ENCODE data around the gene ADAT2. TPM values are rescaled to one million over a fixed set of nuclear protein-coding genes. Genes with fewer than 3 reads are reported as not detected.

ADAT2 gene
- total RNA-seq, 3 donors from 2014 or later, result 6.9 to 10.2 (median 8.5) TPM

DNA sequence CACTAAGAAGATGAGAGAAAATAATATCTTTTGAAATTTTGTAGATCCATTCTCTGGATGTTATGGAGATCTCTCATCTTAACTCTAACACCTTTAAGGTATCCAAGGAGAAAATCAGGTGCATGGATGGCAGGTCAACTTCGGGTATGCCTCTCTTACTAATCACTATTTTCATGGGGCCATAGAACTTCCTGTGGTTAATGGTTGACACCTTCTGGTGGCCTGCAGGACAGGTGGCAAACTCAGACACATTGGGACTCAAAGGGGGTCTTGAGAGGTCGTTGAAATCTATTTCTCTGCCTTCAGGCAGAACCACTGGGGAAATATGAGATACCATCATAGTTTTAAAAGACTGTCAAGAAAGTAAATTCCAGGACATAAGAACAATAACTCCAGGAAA, 76.5 kb downstream of the ADAT2 start:
- H3K9me3 ChIP-seq, result no peaks in the 10 kb centered on the region

More for the DNA sequence above, 76.5 kb downstream of the ADAT2 start:
- H3K4me3 ChIP-seq, result no peak overlapping the region
- no peaks in the 10 kb centered on the region for H3K27me3 ChIP-seq
- H3K4me1 ChIP-seq, result no peaks in the 10 kb centered on the region
- DNase-seq (ENCODE audit: low spot score in 2 of 2), result no peak
- no peaks in the 10 kb centered on the region for H3K36me3 ChIP-seq
- no peak overlapping the region for H3K27ac ChIP-seq
- intact Hi-C loops (cut with DNase I; ENCODE audit: low total_unique reads), result no loop called here
- no peak for TF ChIP-seq POLR2A (IDR thresholded peaks at IDR 0.05)
- no peak for TF ChIP-seq POLR2AphosphoS5 (IDR thresholded peaks at IDR 0.05)
- TF ChIP-seq, protein P1, sequence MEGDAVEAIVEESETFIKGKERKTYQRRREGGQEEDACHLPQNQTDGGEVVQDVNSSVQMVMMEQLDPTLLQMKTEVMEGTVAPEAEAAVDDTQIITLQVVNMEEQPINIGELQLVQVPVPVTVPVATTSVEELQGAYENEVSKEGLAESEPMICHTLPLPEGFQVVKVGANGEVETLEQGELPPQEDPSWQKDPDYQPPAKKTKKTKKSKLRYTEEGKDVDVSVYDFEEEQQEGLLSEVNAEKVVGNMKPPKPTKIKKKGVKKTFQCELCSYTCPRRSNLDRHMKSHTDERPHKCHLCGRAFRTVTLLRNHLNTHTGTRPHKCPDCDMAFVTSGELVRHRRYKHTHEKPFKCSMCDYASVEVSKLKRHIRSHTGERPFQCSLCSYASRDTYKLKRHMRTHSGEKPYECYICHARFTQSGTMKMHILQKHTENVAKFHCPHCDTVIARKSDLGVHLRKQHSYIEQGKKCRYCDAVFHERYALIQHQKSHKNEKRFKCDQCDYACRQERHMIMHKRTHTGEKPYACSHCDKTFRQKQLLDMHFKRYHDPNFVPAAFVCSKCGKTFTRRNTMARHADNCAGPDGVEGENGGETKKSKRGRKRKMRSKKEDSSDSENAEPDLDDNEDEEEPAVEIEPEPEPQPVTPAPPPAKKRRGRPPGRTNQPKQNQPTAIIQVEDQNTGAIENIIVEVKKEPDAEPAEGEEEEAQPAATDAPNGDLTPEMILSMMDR (IDR thresholded peaks at IDR 0.05), result no peak

Other genes starting within 250 kb of the ADAT2 start
- gene PEX3, start 110 bp upstream of the ADAT2 start, total RNA-seq, result 10 to 100 TPM; 12.0 to 22.0 (median 20.0) TPM
- gene FUCA2, start 61.0 kb upstream of the ADAT2 start, total RNA-seq, result 10 to 100 TPM; 21.3 to 48.2 (median 25.6) TPM
- gene PHACTR2, start 227.3 kb upstream of the ADAT2 start, total RNA-seq, result 10 to 100 TPM; 27.5 to 53.3 (median 52.4) TPM

All from breast epithelium (tissue), 4 donors.